Brain microvascular endothelial cell (primary cell): ENCODE data around the gene KRTAP10-1.

ENCODE experiments used
- DNase-seq: peaks from one replicate; pipeline ENCODE4 v3.0.0-alpha.2; 2020
- H3K27ac ChIP-seq: fragments of 250-450 bp; sonication (Bioruptor Pico); 2 replicates; pipeline ENCODE4 v1.5.1; 2020; ENCODE audit warnings: mild to moderate bottlenecking, moderate library complexity
- H3K27me3 ChIP-seq: fragments of 250-450 bp; sonication (Bioruptor Pico); replicated peaks from 2 replicates; pipeline ENCODE4 v1.5.1; 2020; ENCODE audit warnings: mild to moderate bottlenecking
- H3K36me3 ChIP-seq: fragments of 250-450 bp; sonication (Bioruptor Pico); replicated peaks from 2 replicates; pipeline ENCODE4 v1.5.1; 2020; ENCODE audit warnings: mild to moderate bottlenecking
- H3K4me3 ChIP-seq: 2 replicates; pipeline ENCODE4 v1.5.1; 2011; ENCODE audit warnings: low read depth, mild to moderate bottlenecking, control low read depth, low read length, moderate library complexity
- CTCF ChIP-seq: IDR thresholded peaks from 2 replicates; pipeline ENCODE4 v1.5.1; 2011; ENCODE audit warnings: low read depth, mild to moderate bottlenecking, moderate library complexity, low read length, control low read depth, inconsistent platforms; ENCODE audit errors: missing control alignments
- in situ Hi-C: cut with HindIII; loops from 2 replicates; pipeline ENCODE4 v1.10.0; 2017; ENCODE audit warnings: low sequenced_read_pairs, low pct_ligation_motif_present

KRTAP10-1 gene

GRCh38 chr21:44527983-44528633 lies 11.9 kb downstream of the KRTAP10-1 start:
- in situ Hi-C loops, result no loop called here
- H3K4me3 ChIP-seq, result no peak overlapping the region

GRCh38 chr21:44527156-44527982 lies 12.6 kb downstream of the KRTAP10-1 start:
- Histone ChIP-seq H3K36me3 (no peaks in the 10 kb centered on the region), H3K27ac (no peak overlapping the region), H3K4me3 (no peak overlapping the region), H3K27me3 (no peaks in the 10 kb centered on the region)
- no peak for DNase-seq
- in situ Hi-C loops, result no loop called here
- TF ChIP-seq CTCF, result no peak

More at GRCh38 chr21:44527983-44528633, 11.9 kb downstream of the KRTAP10-1 start:
- TF ChIP-seq CTCF, result no peak
- no peaks in the 10 kb centered on the region for H3K27me3 ChIP-seq
- H3K27ac ChIP-seq, result no peak overlapping the region
- no peak for DNase-seq
- H3K36me3 ChIP-seq, result no peaks in the 10 kb centered on the region

GRCh38 chr21:44526096-44526997 lies 13.6 kb downstream of the KRTAP10-1 start:
- H3K36me3 ChIP-seq, result no peaks in the 10 kb centered on the region
- H3K27me3 ChIP-seq, result no peaks in the 10 kb centered on the region
- no peak overlapping the region for H3K4me3 ChIP-seq
- in situ Hi-C loops, result no loop called here
- H3K27ac ChIP-seq, result no peak overlapping the region
- DNase-seq, result no peak
- no peak for TF ChIP-seq CTCF

GRCh38 chr21:44525391-44526095 lies 14.5 kb downstream of the KRTAP10-1 start:
- DNase-seq, result no peak

More at GRCh38 chr21:44525391-44526095, 14.5 kb downstream of the KRTAP10-1 start:
- in situ Hi-C loops, result no loop called here
- Histone ChIP-seq H3K27me3 (no peaks in the 10 kb centered on the region), H3K36me3 (no peaks in the 10 kb centered on the region), H3K4me3 (no peak overlapping the region), H3K27ac (no peak overlapping the region)
- TF ChIP-seq CTCF, result no peak
